CD4-positive, alpha-beta T cell treated with Interleukin-15 for 4 hours (primary cell): ENCODE measurements around the gene TNFRSF17.
"Not testable (repeated sequence)": the region's sequence is repeated elsewhere in the genome, so short reads cannot be mapped to it uniquely, and the experiment has no call there.

Source experiments
- DNase-seq: peaks from one replicate; pipeline ENCODE4 v3.0.0-alpha.2; 2020; ENCODE audit warnings: low spot score

The TNFRSF17 gene

DNA sequence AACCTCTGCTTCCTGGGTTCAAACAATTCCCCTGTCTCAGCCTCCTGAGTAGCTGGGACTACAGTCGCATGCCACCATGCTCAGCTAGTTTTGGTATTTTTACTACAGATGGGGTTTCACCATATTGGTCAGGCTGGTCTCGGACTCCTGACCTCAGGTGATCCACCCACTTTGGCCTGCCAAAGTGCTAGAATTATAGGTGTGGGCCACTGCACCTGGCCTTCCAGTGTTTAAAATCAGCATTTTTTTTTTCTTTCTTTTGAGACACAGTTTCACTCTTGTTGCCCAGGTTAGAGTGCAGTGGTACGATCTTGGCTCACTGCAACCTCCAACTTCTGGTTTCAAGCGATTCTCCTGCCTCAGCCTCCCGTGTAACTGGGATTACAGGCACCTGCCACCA is 5.3 kb downstream of the TNFRSF17 start:
- not testable (repeated sequence) for DNase-seq

GRCh38 chr16:11972128-11972527 is 7.1 kb downstream of the TNFRSF17 start:
- no peak for DNase-seq

DNA sequence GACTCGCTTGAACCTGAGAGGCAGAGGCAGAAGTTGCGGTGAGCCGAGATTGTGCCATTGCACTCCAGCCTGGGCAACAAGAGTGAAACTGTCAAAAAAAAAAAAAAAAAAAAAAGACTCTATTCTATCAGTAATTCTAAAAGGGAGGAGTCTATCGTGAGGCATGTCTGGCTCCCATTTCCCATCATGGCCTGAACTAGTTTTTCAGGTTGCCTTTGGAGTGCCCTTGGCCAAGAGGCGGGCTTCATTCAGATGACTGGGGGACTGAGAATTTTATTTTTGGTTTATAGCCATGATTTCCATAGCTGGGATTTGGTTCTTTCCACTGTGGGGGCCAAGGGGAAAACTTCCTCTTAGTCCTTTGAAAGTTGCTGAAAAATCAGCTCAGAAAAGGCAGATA is 8.1 kb downstream of the TNFRSF17 start:
- no peak for DNase-seq

GRCh38 chr16:11976850-11977375 is 11.9 kb downstream of the TNFRSF17 start:
- DNase-seq, result no peak

DNA sequence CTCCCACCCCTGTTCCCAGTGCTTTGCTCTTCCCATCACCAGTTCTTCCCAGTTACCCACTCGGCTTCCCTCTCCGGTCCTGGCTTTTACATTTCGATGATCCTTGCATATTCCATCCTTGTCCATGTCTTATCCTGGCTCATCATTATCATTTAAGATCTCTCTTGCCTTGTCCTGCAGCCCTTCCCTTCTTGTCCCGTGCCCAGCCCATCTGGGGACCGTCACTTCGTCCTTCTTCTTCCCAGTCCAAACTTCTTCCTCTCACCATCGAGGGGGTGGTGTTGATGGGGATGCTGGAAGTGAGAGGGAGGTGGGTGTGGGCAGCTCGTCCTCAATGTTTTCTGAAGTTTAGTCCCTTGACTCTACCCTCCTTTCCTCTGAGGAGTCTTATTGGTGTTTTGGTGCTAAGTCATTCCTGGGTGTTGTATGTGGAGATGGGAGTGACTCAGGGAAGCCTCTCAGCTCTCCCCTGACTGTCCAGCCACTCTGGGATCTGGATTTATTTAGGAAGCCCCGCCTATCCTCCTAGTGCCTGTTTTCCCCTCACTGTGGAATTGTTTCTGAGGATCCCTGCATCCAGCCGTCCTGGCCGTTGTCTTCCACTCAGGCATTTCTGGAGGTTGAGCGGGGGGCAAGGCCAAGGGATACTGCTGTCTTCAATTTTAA is 12.5 kb downstream of the TNFRSF17 start:
- DNase-seq, result no peak

DNA sequence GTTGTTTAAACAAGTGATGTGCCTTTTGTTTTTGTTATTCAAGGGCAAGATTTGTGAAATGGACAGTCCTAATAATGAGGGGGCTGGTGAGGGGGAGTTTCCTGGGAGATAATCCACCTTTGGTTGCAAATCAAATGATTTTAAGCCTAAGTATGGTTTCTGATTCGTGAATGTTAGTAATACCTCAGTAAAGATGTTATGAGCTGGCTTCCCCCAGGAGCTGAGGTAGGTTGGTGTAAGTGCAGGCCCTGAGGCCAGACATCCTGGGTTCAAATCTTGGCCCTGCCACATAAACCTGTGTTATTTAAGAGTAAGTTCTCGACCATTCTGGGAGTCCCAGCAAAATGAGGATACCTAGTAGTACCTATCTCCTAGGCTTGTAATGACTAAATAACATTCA is 13.1 kb downstream of the TNFRSF17 start:
- DNase-seq, result no peak

DNA sequence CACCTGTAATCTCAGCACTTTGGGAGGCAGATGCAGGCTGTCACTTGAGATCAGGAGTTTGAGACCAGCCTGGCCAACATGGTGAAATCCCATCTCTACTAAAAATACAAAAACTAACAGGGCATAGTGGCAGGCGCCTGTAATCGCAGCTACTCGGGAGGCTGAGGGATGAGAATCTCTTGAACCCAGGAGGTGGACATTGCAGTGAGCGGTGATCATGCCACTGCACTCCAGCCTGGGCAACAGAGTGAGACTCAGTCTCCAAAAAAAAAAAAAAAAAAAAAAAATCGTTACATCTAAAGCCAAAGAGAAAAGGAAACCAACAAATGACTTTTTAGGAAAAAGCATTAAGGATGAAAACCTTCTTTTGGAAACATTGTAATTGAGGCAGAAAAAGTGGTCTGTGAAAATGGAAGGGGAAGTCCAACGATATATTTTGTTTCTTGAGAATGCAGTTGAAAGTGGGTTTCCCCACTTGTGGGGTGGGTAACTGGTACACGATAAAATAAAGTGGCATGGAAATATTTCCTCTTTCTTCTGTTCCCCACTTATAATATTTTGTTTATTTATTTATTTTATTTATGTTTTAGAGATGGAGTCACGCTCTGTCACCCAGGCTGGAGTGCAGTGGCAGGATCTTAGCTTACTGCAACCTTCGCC is 14.1 kb downstream of the TNFRSF17 start:
- no peak for DNase-seq

GRCh38 chr16:11980136-11980844 is 15.3 kb downstream of the TNFRSF17 start:
- no peak for DNase-seq

- DNase-seq, result no peak
Measured at GRCh38 chr16:11985250-11985649, 20.2 kb downstream of the TNFRSF17 start.

DNA sequence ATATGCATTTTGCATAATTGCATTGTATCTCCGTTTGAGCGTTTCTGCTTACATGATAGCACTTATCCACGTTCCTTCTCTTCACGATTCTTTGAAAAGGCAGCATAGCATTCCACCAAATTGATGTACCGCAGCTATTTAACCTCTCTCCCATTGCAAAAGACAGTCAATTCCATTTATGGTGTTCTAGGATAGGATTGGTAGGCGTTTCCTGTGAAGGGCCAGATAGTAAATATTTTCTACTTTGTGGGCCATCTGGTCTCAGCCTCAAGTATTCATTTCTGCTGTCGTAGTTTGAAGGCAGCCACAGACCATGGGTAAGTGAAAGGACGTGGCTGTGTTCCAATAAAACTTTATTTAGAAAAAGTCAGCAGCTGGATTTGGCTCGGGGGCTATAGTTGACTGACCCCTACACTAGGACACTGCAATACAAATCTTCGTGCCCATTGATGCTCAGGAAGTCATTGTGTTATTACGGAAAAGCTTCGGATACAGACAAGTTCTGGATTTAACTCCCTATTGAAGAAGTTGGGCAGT is 21.6 kb downstream of the TNFRSF17 start:
- DNase-seq, result no peak

DNA sequence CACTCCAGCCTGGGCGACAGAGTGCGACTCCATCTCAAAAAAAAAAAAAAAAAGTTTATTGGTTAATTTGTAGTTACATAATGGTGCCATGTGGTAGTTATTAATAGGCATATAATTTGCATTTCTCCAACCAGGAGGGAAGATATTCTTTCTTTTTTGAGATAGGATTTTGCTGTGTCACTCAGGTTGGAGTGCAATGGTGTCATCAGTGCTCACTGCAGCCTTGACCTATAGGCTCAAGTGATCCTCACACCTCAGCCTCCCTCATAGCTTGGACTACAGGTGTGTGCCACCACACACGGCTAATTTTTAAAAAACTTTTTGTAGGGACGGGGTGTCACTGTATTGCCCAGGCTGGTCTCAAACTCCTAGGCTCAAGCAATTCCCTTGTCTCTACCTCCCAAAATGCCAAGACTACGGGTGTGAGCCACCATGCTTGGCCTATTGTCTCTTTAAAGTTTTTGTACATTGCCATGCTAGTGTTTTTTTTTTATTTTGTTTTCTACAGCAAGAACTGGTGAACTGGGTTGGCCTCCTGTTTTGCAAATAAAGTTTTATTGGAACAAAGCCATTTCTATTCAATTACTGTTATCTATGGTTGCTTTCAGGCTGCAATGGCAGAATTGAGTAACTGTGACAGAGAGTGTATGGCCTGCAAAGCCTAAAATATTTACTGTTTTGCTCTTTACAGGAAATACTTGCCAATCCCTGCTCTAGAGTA is 23.4 kb downstream of the TNFRSF17 start:
- DNase-seq, result no peak

GRCh38 chr16:11990702-11991390 is 25.8 kb downstream of the TNFRSF17 start:
- no peak for DNase-seq

DNA sequence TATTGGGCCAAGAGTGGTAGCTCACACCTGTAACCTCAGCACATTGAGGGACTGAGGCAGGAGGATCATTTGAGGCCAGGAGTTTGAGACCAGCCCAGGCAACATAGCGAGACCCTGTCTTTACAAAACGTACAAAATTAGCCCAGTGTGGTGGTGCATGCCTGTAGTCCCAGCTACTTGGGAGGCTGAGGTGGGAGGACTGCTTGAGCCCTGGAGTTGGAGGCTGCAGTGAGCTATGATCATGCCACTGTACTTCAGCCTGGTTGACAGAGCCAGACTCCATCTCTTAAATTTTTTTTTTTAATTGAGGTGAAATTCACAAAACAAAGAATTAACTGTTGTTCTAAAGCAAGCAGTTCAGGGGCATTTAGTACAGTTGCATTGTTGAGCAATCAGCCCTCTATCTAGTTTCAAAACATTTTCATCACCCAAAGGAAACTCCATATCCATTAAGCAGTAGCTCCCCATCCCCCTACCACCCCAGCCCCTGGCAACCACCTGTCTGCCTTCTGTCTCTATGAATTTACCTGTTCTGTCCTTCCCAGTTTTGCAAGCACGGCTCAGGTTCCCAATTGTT is 27.1 kb downstream of the TNFRSF17 start:
- DNase-seq, result no peak

DNA sequence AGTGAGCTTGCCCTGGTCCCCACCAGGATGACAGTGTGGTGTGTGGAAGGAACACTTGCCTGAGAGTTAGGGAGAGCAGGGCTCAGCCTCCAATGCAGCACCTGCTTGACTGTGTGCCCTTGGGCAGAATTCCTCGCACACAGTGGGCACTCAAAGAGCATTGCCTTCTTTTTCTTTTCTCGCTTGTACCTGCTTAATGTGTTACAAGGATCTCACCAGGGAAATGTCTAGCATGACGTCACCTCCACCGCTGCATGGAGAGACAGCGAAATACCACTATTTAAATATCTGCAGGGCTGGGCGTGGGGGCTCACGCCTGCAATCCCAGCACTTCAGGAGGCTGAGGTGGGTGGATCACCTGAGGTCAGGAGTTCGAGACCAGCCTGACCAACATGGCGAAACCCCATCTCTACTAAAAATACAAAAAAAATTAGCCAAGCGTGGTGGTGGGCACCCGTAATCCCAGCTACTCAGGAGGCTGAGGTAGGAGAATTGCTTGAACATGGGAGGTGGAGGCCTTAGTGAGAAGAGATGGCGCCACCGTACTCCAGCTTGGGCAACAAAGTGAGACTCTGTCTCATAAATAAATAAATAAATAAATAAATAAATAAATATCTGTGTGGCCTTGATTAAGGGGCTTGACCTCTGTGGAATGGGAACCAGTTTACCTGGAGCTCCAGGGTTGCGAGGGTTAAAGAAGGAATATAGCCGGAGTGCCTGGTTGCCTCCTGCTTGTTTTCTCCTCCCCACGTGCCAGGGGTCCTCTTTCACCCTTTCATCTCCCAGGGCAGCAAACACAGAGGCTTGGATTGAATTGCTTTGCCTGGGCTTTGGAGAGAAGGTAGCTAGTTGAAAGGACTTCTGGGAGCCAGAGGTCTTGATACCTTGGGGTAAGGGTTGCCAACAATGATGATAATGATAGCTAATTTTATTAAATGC is 27.8 kb downstream of the TNFRSF17 start:
- no peak for DNase-seq

DNA sequence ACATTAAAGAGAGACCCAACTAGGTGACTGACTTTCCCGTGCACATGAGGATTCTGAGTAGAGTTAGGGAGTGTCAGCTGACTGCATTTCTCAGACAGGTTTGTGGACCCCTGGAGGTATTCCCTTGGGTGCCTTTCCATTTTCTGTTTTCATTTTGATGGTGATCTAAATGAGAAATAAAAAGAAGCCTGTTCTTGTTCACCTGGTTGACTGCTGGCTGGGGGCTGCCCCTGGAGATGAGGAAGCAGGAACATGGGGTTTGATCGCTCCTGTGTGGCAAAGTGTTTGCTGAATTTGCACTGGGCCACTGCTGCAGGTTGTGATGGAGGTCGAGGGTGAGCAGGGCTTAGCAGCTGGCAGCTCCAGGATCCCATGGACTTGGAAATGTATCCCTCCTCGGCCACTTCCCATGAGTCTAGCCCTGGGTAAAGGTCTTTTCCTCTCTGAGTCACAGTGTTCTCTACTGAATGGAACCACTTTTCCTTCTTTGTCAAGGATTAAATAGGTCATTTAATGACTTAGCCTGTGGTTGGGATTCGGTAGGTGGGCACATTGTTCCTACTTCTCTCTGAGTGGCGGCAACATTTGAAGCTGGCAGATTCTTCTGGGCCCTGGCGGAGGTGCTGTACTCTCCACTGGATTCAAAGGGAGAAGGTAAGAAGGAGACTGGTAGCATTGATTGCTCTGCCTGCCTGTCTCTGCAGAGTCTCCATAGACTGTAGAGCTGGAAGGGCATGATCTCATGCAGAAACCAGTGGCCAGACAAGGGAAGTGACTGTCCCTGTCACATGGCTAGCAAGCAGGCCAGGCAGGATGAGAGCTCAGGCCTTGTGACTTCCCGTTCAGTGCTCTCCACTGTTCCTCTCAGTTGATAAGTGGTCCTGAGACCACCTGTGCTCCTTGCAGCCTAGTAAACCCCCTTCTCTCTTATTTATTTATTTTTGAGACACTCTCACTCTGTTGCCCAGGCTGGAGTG is 29.4 kb downstream of the TNFRSF17 start:
- DNase-seq, result no peak

GRCh38 chr16:11996433-11997330 is 31.7 kb downstream of the TNFRSF17 start:
- DNase-seq, result no peak

- no peak for DNase-seq
Measured at GRCh38 chr16:12000032-12000431, 35.0 kb downstream of the TNFRSF17 start.
